Activated CD8-positive, alpha-beta memory T cell treated with anti-CD3 and anti-CD28 coated beads for 4 hours (primary cell): ENCODE data around the gene ODC1.
"Not testable (repeated sequence)": the region's sequence is repeated elsewhere in the genome, so short reads cannot be mapped to it uniquely, and the experiment has no call there.

Experiments
- DNase-seq, 2 donors: peaks; one replicate each; pipeline ENCODE4 v3.0.0-alpha.2; 2020; ENCODE audit warnings: low read depth in 2 of 2

ODC1 gene

GRCh38 chr2:10452956-10453904, 5.1 kb upstream of the ODC1 start:
- no peak for DNase-seq

GRCh38 chr2:10452312-10452711, 4.2 kb upstream of the ODC1 start:
- no peak for DNase-seq

- DNase-seq, result no peak
Measured at GRCh38 chr2:10451819-10452218, 3.7 kb upstream of the ODC1 start.

- no peak for DNase-seq
Measured at GRCh38 chr2:10449838-10450691, 1.9 kb upstream of the ODC1 start.

GRCh38 chr2:10449486-10449831, 1.3 kb upstream of the ODC1 start:
- DNase-seq, result no peak

- DNase-seq, result peak; percentile 83 to 91
Measured at GRCh38 chr2:10448576-10449485, 704 bp upstream of the ODC1 start.

- peak in 1 of 2 donors; percentile 18 for DNase-seq
Measured at GRCh38 chr2:10447300-10447894, 730 bp downstream of the ODC1 start.

- no peak for DNase-seq
Measured at GRCh38 chr2:10446631-10447030, 1.5 kb downstream of the ODC1 start.

- DNase-seq, result no peak
Measured at GRCh38 chr2:10444463-10444862, 3.7 kb downstream of the ODC1 start.

GRCh38 chr2:10442469-10443126, 5.5 kb downstream of the ODC1 start:
- not testable (repeated sequence) for DNase-seq

GRCh38 chr2:10441948-10442347, 6.2 kb downstream of the ODC1 start:
- no peak for DNase-seq

- no peak for DNase-seq
Measured at GRCh38 chr2:10440736-10441135, 7.4 kb downstream of the ODC1 start.

- no peak for DNase-seq
Measured at GRCh38 chr2:10439971-10440370, 8.2 kb downstream of the ODC1 start.

GRCh38 chr2:10439185-10439879, 8.8 kb downstream of the ODC1 start:
- no peak for DNase-seq

GRCh38 chr2:10438688-10439087, 9.4 kb downstream of the ODC1 start:
- DNase-seq, result no peak

- no peak for DNase-seq
Measured at GRCh38 chr2:10437806-10438205, 10.3 kb downstream of the ODC1 start.

- DNase-seq, result no peak
Measured at GRCh38 chr2:10436583-10437110, 11.5 kb downstream of the ODC1 start.

GRCh38 chr2:10435820-10436204, 12.3 kb downstream of the ODC1 start:
- DNase-seq, result no peak

- peak; percentile 40 to 57 for DNase-seq
Measured at GRCh38 chr2:10434886-10435819, 13.0 kb downstream of the ODC1 start.
